KMS-11 (cell line): ENCODE measurements around the gene RAVER2.
A peak's percentile ranks its signal among the peaks of the same experiment; 100 is the strongest.

Source experiments
- H2AFZ ChIP-seq: fragments of 200-600 bp; sonication (generic); 2 replicates; pipeline ENCODE4 v1.6.1; 2016; ENCODE audit warnings: antibody characterized with exemption, mixed run types, low read depth
- H3K27ac ChIP-seq: fragments of 200-600 bp; sonication (generic); 2 replicates; pipeline ENCODE4 v1.6.1; 2016; ENCODE audit warnings: mild to moderate bottlenecking, mixed run types
- H3K27me3 ChIP-seq: fragments of 200-600 bp; sonication (generic); 2 replicates; pipeline ENCODE4 v1.6.1; 2017; ENCODE audit warnings: mild to moderate bottlenecking, low read depth, mixed run types, moderate library complexity; ENCODE audit not compliant: insufficient read depth
- H3K36me3 ChIP-seq: fragments of 200-600 bp; sonication (generic); 2 replicates; pipeline ENCODE4 v1.6.1; 2017; ENCODE audit warnings: mild to moderate bottlenecking, mixed run types; ENCODE audit not compliant: insufficient read depth
- H3K4me1 ChIP-seq: fragments of 200-600 bp; sonication (generic); 2 replicates; pipeline ENCODE4 v1.6.1; 2016; ENCODE audit warnings: mild to moderate bottlenecking, low read depth, mixed run types; ENCODE audit not compliant: poor library complexity, severe bottlenecking
- H3K4me2 ChIP-seq: fragments of 200-600 bp; sonication (generic); 2 replicates; pipeline ENCODE4 v1.7.0; 2016; ENCODE audit warnings: mild to moderate bottlenecking, mixed run types
- H3K4me3 ChIP-seq: fragments of 200-600 bp; sonication (generic); IDR thresholded peaks from 2 replicates; pipeline ENCODE4 v1.6.1; 2017; ENCODE audit warnings: low read depth, low read length, mixed read lengths; ENCODE audit not compliant: insufficient read depth
- H3K79me2 ChIP-seq: fragments of 200-600 bp; sonication (generic); 2 replicates; pipeline ENCODE4 v1.6.1; 2016; ENCODE audit warnings: low read depth, mixed run types; ENCODE audit not compliant: insufficient read depth
- H3K9ac ChIP-seq: fragments of 200-600 bp; sonication (generic); 2 replicates; pipeline ENCODE4 v1.6.1; 2016; ENCODE audit warnings: mild to moderate bottlenecking, mixed run types
- H4K20me1 ChIP-seq: fragments of 200-600 bp; sonication (generic); 2 replicates; pipeline ENCODE4 v1.6.1; 2016; ENCODE audit warnings: mild to moderate bottlenecking, mixed run types; ENCODE audit not compliant: insufficient read depth
- TF ChIP-seq, protein P1 (sequence below): fragments of 200-600 bp; sonication (generic); conservative IDR thresholded peaks from 2 replicates; pipeline ENCODE4 v1.6.1; 2017; ENCODE audit warnings: low read depth, mild to moderate bottlenecking, antibody characterized with exemption, low read length, moderate library complexity, mixed read lengths

Gene RAVER2

GRCh38 chr1:64826991-64827390 is 82.1 kb downstream of the RAVER2 start:
- Histone ChIP-seq H3K27me3 (no peaks in the 10 kb centered on the region), H3K4me1 (peaks cover 13% of the 10 kb centered on the region), H3K9ac (no peak overlapping the region), H4K20me1 (no peaks in the 10 kb centered on the region), H2AFZ (no peak overlapping the region), H3K4me3 (no peak overlapping the region), H3K4me2 (no peak overlapping the region), H3K27ac (no peak overlapping the region), H3K79me2 (no peaks in the 10 kb centered on the region), H3K36me3 (no peaks in the 10 kb centered on the region)
- TF ChIP-seq, protein P1, sequence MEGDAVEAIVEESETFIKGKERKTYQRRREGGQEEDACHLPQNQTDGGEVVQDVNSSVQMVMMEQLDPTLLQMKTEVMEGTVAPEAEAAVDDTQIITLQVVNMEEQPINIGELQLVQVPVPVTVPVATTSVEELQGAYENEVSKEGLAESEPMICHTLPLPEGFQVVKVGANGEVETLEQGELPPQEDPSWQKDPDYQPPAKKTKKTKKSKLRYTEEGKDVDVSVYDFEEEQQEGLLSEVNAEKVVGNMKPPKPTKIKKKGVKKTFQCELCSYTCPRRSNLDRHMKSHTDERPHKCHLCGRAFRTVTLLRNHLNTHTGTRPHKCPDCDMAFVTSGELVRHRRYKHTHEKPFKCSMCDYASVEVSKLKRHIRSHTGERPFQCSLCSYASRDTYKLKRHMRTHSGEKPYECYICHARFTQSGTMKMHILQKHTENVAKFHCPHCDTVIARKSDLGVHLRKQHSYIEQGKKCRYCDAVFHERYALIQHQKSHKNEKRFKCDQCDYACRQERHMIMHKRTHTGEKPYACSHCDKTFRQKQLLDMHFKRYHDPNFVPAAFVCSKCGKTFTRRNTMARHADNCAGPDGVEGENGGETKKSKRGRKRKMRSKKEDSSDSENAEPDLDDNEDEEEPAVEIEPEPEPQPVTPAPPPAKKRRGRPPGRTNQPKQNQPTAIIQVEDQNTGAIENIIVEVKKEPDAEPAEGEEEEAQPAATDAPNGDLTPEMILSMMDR: no peak

GRCh38 chr1:64828829-64829228 is 84.0 kb downstream of the RAVER2 start:
- Histone ChIP-seq H3K4me2 (peak overlapping the region; percentile 1; the same call in 1 of the 2 replicates), H3K4me1 (peaks cover 13% of the 10 kb centered on the region)

DNA sequence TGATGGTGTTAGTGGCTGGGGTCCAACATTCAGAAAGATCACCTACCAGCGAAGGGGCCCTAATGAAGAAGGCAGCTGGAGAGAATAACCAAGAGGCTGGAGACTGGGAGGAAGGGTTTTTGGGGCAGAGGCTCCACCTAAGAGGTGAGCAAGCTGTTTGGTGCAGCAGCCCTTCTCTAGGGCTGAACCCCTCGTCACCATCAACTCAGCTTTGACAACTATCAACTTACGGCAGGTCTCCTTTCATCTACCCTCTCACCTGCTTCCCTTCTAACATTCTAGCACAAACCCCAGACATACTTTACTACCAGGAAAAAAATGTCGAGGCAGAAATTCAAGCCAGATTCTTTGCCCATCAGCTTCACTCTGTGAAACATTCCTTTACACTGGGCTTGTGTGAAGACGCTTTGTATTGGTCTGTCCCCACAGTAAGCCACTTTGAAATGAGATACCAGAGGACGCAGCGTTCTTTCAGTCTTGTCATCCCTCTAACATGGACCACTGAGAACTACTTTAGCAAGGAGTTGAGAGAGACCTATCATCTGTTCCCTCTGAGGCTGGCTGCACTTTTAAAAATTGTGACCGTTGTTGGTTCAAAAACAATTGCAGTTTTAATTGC is 84.6 kb downstream of the RAVER2 start:
- Histone ChIP-seq H3K36me3 (0 out of 2 replicates have a peak, but pooled peaks cover 4% of the 10 kb centered on the region), H3K79me2 (no peaks in the 10 kb centered on the region), H3K4me2 (no peak overlapping the region), H2AFZ (no peak overlapping the region), H4K20me1 (no peaks in the 10 kb centered on the region), H3K4me3 (no peak overlapping the region), H3K9ac (no peak overlapping the region), H3K4me1 (peaks cover 13% of the 10 kb centered on the region), H3K27ac (no peak overlapping the region), H3K27me3 (no peaks in the 10 kb centered on the region)
- TF ChIP-seq, protein P1: no peak

More at GRCh38 chr1:64828829-64829228, 84.0 kb downstream of the RAVER2 start:
- TF ChIP-seq, protein P1: no peak
- H4K20me1 ChIP-seq: no peaks in the 10 kb centered on the region
- no peak overlapping the region for H3K9ac ChIP-seq
- no peak overlapping the region for H3K4me3 ChIP-seq
- no peaks in the 10 kb centered on the region for H3K27me3 ChIP-seq
- H3K36me3 ChIP-seq: no peaks in the 10 kb centered on the region
- no peak overlapping the region for H2AFZ ChIP-seq
- H3K79me2 ChIP-seq: no peaks in the 10 kb centered on the region
- H3K27ac ChIP-seq: no peak overlapping the region

- TF ChIP-seq, protein P1: no peak
- H3K4me2 ChIP-seq: no peak overlapping the region
- H4K20me1 ChIP-seq: no peaks in the 10 kb centered on the region
- peaks cover 13% of the 10 kb centered on the region for H3K4me1 ChIP-seq
- H3K27me3 ChIP-seq: no peaks in the 10 kb centered on the region
- H3K27ac ChIP-seq: no peak overlapping the region
- H3K9ac ChIP-seq: no peak overlapping the region
- no peak overlapping the region for H2AFZ ChIP-seq
- H3K79me2 ChIP-seq: no peaks in the 10 kb centered on the region
- H3K4me3 ChIP-seq: no peak overlapping the region
- 0 out of 2 replicates have a peak, but pooled peaks cover 4% of the 10 kb centered on the region for H3K36me3 ChIP-seq
Measured at GRCh38 chr1:64830030-64830651, 85.3 kb downstream of the RAVER2 start.
